ENCODE measurements around the gene PRKAG2. TPM values are rescaled to one million over a fixed set of nuclear protein-coding genes. Genes with fewer than 3 reads are reported as not detected.

The PRKAG2 gene
- total and polyA plus RNA-seq, 8 donors, result 12.9 to 34.6 (median 18.0) TPM

- intact Hi-C loops (cut with DNase I), result no loop called here
- Histone ChIP-seq H3K27me3 (no peaks in the 10 kb centered on the region), H3K9me3 (no peaks in the 10 kb centered on the region), H3K4me1 (peaks cover 0 to 24% of the 10 kb centered on the region in 2 donors), H3K27ac (no peak overlapping the region), H3K36me3 (no peaks in the 10 kb centered on the region), H3K4me3 (no peak overlapping the region)
- ATAC-seq, result no peak
- no peak for DNase-seq
- no peak for TF ChIP-seq CTCF (IDR thresholded peaks at IDR 0.05)
Measured at GRCh38 chr7:151634643-151635042, 242.3 kb downstream of the PRKAG2 start.

- Histone ChIP-seq H3K4me3 (peak overlapping the region in 1 of 2 donors; percentile 59), H3K36me3 (no peaks in the 10 kb centered on the region), H3K9me3 (no peaks in the 10 kb centered on the region), H3K4me1 (peaks cover 0 to 24% of the 10 kb centered on the region in 2 donors), H3K27me3 (no peaks in the 10 kb centered on the region), H3K27ac (peak overlapping the region; percentile 90 to 94)
- no peak for DNase-seq
- intact Hi-C loops (cut with DNase I), result no loop called here
- ATAC-seq, result no peak
- no peak for TF ChIP-seq CTCF (IDR thresholded peaks at IDR 0.05)
Measured at GRCh38 chr7:151633516-151633812, 243.5 kb downstream of the PRKAG2 start.

GRCh38 chr7:151632750-151633515, 244.0 kb downstream of the PRKAG2 start:
- no peak for TF ChIP-seq CTCF (IDR thresholded peaks at IDR 0.05)
- intact Hi-C loops (cut with DNase I), result no loop called here
- Histone ChIP-seq H3K4me1 (peaks cover 0 to 24% of the 10 kb centered on the region in 2 donors), H3K36me3 (no peaks in the 10 kb centered on the region), H3K27ac (peak overlapping the region; percentile 90 to 94), H3K27me3 (no peaks in the 10 kb centered on the region), H3K4me3 (peak overlapping the region; percentile 31 to 59), H3K9me3 (no peaks in the 10 kb centered on the region)
- DNase-seq, result peak in 2 of 4 donors; percentile 80 to 93
- peak; percentile 68 for ATAC-seq

- Histone ChIP-seq H3K36me3 (no peaks in the 10 kb centered on the region), H3K27me3 (no peaks in the 10 kb centered on the region), H3K4me3 (peak overlapping the region; percentile 39 to 59), H3K9me3 (no peaks in the 10 kb centered on the region), H3K4me1 (peaks cover 0 to 24% of the 10 kb centered on the region in 2 donors), H3K27ac (peak overlapping the region; percentile 90 to 94)
- no peak for TF ChIP-seq CTCF (IDR thresholded peaks at IDR 0.05)
- ATAC-seq (peak; percentile 94), DNase-seq (peak; percentile 59 to 97 (median 82))
- intact Hi-C loops (cut with DNase I), result no loop called here
Measured at GRCh38 chr7:151631953-151632749, 244.8 kb downstream of the PRKAG2 start.

- Histone ChIP-seq H3K4me1 (peaks cover 0 to 24% of the 10 kb centered on the region in 2 donors), H3K9me3 (no peaks in the 10 kb centered on the region), H3K27me3 (no peaks in the 10 kb centered on the region), H3K4me3 (peak overlapping the region; percentile 39 to 59), H3K36me3 (no peaks in the 10 kb centered on the region), H3K27ac (peak overlapping the region; percentile 79 to 94)
- ATAC-seq (peak; percentile 10), DNase-seq (peak in 1 of 4 donors; percentile 26)
- TF ChIP-seq CTCF (IDR thresholded peaks at IDR 0.05), result no peak
- intact Hi-C loops (cut with DNase I), result no loop called here
Measured at GRCh38 chr7:151631570-151631952, 245.4 kb downstream of the PRKAG2 start.

Data from left lung (tissue), 10 donors.